Activated CD8-positive, alpha-beta memory T cell treated with anti-CD3 and anti-CD28 coated beads for 1 hour (primary cell): ENCODE measurements around the gene POLR1E.

ENCODE experiments used
- DNase-seq, 2 donors: peaks; one replicate each; pipeline ENCODE4 v3.0.0-alpha.2; 2020; ENCODE audit warnings: low read depth in 1 of 2; ENCODE audit errors: extremely low read depth in 1 of 2

POLR1E gene

GRCh38 chr9:37485389-37486255, at the start of gene POLR1E:
Gene POLR1E, plus strand, starts transcription at chr9:37485948. Its CDS starts 100 bp downstream, at chr9:37486048.
- peak; percentile 82 to 96 for DNase-seq

- no peak for DNase-seq
Observed at GRCh38 chr9:37436540-37436939, 49.2 kb upstream of the POLR1E start.

DNA sequence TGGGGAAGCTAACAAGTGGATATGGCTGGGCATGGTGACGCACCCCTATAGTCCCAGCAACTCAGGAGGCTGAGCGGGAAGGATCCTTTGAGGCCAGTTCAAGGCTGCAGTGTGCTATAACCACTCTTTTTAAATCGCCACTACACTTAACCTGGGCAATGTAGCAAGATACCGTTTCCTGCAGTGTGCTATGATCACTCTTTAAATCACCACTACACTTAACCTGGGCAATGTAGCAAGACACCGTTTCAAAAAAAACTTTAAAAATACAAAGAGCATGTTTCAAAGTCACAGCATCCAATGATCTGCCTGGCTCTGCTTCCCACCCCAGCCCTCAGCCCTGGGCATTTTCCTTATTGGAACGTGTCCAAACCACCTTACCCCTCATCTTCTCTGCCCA, 48.7 kb upstream of the POLR1E start:
- DNase-seq = no peak

DNA sequence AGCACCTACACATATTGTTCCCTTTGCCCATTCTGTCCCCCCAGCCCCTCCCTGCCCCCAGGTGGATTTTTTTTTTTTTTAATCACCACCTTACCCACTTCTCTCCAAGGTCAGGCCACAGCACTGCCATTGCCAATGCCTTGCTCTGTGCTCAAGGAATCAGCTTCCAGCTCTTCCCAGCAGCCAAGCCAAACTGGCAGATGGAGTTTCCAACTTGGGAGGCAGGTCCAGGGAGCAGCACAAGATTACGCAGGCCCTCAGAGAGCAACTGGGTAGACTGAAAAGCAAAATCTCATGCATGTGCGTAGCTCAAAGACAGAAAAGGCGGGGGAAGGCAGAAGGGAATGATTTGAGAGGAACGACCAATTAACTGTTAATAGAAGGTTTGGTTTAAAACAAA, 48.1 kb upstream of the POLR1E start:
- no peak for DNase-seq

GRCh38 chr9:37438359-37438758, 47.4 kb upstream of the POLR1E start:
- DNase-seq = no peak

- DNase-seq = no peak
Observed at GRCh38 chr9:37441776-37442370, 43.9 kb upstream of the POLR1E start.

DNA sequence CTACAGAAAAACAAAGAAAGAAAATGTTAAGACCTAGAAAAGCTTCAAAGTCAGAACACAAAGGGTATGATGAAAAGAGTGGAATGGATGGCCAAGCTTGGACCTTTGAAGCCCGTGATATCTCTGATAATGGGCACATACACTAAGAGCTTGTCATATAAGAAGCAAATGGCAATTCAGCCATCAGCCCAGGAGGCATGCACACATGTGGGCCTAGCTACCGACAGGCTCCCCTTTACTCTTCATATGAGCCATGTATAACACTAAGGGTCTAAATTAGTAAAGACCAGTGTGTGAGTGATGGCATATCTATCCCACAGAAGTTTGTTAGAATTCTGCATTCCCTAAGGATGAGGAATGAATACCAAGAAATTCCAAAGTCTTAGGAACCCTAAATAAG, 43.2 kb upstream of the POLR1E start:
- DNase-seq = no peak

DNA sequence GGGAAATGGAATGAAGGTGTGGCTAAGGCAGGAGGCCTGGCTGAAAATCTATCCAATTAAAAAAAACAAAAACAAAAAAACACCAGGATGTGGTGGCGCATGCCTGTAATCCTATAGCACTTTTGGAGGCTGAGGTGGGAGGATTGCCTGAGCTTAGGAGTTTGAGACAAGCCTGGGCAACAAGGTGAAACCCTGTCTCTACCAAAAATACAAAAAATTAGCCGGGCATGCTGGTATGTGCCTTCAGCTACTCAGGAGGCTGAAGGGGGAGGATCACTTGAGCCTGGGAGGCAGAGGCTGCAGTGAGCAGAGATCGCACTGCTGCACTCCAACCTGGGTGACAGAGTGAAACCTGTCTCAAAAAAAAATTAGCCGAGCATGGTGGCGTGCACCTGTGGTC, 42.2 kb upstream of the POLR1E start:
- no peak for DNase-seq

- DNase-seq = no peak
Observed at GRCh38 chr9:37444890-37445289, 40.9 kb upstream of the POLR1E start.

DNA sequence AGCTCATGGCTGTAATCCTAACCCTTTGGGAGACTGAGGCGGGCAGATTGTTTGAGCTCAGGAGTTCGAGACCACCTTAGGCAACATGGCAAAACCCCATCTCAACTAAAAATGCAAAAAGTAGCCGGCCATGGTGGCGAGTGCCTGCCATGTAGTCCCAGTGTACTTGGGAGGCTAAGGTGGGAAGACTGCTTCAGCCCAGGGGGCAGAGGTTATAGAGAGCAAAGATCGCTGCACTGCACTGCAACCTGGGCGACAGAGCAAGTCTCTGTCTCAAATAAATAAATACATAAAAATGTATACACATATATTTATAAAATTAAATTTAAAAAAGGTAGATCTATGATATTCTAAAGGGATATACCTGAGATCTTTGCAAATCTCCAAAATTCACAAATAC, 39.9 kb upstream of the POLR1E start:
- DNase-seq = no peak

DNA sequence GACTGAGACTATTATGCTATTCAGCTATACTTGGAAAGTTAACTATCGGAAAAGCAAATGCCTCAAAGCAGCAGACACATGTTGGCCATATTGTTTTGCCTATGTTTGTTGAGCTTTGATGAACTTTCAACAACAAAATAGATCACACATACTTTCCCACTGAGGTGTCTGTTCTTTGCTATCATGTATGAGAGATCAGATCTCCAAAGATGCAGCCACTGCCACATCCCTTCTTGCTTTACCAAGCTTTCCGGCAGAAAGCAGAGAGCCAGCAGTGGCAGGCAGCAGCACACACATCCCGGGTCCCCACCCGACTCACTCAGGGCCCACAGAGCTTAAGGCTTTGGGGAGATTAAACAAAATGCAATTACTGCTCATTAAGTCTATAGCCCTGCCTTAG, 39.3 kb upstream of the POLR1E start:
- DNase-seq = no peak

DNA sequence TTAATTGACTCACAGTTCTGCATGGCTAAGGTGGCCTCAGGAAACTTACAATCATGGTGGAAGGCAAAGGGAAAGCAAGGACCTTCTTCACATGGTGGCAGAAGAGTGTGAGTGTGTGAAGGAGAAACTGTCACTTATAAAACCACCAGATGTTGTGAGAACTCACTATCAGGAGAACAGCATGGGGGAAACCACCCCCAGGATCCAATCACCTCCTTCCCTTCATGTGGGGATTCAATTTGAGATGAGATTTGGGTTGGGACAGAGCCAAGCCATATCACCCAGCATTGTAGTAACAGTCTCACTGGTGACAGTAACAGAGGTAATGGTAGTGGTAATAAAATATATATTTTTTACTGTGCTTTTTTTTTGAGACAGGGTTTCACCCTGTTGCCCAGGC, 38.6 kb upstream of the POLR1E start:
- no peak for DNase-seq

- no peak for DNase-seq
Observed at GRCh38 chr9:37449862-37450632, 35.7 kb upstream of the POLR1E start.

GRCh38 chr9:37451628-37452027, 34.1 kb upstream of the POLR1E start:
- no peak for DNase-seq

DNA sequence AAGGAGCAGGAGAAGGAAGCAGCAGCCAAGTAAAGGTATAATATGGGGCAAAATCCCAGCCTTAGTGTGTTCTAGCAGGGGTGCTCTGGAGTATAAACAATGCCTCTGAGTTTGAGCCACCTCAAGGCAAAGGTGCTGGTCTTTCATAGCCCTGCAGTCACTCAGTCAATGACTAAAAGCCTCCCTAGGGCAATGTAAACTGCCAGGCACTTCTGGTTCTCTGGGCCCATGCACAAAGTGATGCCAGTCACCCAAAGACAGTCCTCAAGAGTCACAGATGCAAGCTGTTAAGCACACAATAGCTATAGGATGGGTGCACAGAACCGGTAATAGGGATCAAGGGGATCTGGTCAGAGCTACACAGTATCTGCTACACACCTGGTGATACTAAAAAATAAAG, 33.1 kb upstream of the POLR1E start:
- DNase-seq = no peak

GRCh38 chr9:37453827-37454226, 31.9 kb upstream of the POLR1E start:
- no peak for DNase-seq

DNA sequence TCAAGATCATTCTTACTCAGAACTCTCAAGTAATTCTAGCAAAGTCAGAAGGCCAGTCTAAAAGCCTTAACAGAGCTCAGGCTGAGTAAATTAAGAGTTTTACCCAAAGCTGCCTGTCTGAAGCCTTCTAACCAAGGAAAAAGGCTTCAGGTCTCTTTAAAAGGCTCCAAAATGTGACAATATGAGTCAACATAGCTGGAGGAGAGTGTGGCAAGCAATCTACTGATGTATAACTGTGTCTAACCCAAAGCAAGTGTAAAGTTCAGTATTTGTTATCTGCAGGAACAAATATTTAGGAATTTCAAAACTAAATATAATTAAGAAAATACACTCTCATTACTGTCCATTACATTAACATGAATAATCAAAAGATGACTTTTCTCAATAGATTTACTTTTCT, 31.5 kb upstream of the POLR1E start:
- DNase-seq = no peak

GRCh38 chr9:37455884-37456647, 29.7 kb upstream of the POLR1E start:
- DNase-seq = no peak

GRCh38 chr9:37456817-37457216, 28.9 kb upstream of the POLR1E start:
- DNase-seq = no peak

DNA sequence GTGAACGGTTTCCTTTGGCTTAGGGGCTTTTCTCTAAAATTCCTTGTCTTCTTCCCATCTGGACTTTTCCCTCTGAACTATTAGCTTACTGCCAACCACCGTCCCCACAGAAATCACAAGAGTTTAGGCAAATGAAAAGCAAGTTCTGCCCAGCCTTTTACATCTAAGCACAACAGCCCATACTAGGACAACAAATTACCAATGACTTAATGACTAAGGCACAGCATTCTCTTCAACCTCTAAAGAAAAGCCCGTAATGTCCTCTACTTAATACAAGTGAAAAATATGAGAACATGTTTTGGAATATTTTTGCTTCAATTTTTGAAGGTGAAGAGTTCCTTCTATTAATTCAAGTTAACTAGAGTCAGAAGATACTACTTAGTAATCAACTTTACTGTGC, 21.7 kb upstream of the POLR1E start:
- no peak for DNase-seq
